H1 (cell line): ENCODE results near the gene GCNA. TPM values are rescaled to one million over a fixed set of nuclear protein-coding genes. Genes with fewer than 3 reads are reported as not detected.

Experiments
- TEAD4 ChIP-seq: IDR thresholded peaks from 2 replicates; pipeline ENCODE4 v1.6.1; 2012; ENCODE audit warnings: low read depth, low read length, inconsistent platforms, mixed read lengths
- polyA plus RNA-seq, 7 experiments: library from polyadenylated mRNA; depleted of rRNA in 3 of 7; stranded (reverse) in 5 of 7; unstranded in 2 of 7; fragments of >200 nt in 5 of 7; fragments of 200-250 nt in 2 of 7; gene quantifications; 1 replicate in 5 of 7; 2 replicates in 1 of 7; 4 replicates in 1 of 7; pipeline versions ENCODE4 v1.2.1 to v1.2.3, GENCODE V29; 2011 to 2013; ENCODE audit warnings: missing spikeins in 2 of 7, mixed read lengths in 2 of 7
- total RNA-seq: library from RNA; stranded (reverse); fragmentation: NEBNext Ultra II Directional; extraction: Animal tissue kit (Norgen Biotek cat#: 25700); gene quantifications from 2 replicates; pipeline ENCODE4 v1.2.1, GENCODE V29; 2021
- TF ChIP-seq, protein P1 (sequence below): fragments of 300-600 bp; sonication (generic); IDR thresholded peaks from 2 replicates; pipeline ENCODE4 v1.7.1; 2012; ENCODE audit warnings: low read length, moderate library complexity, mild to moderate bottlenecking, inconsistent platforms; ENCODE audit not compliant: insufficient replicate concordance
- TF ChIP-seq, protein P2 (sequence below): IDR thresholded peaks from 2 replicates; pipeline ENCODE4 v1.6.1; 2012; ENCODE audit warnings: inconsistent platforms
- TF ChIP-seq, protein P3 (sequence below), 3 experiments: IDR thresholded peaks; 1 replicate in 2 of 3; 2 replicates in 1 of 3; pipeline versions ENCODE4 v1.5.1 to v1.6.1; 2011; ENCODE audit warnings: low read length in 3 of 3, mild to moderate bottlenecking in 3 of 3, inconsistent platforms in 2 of 3, low read depth in 1 of 3, moderate library complexity in 1 of 3; ENCODE audit not compliant: insufficient read depth in 1 of 3; ENCODE audit errors: control extremely low read depth in 1 of 3

GCNA gene
- total and polyA plus RNA-seq, 2 of the 8 experiments (the other 6 are each of a cell fraction or from before 2014, with no cell fraction given): 0.41 to 0.95 TPM

DNA sequence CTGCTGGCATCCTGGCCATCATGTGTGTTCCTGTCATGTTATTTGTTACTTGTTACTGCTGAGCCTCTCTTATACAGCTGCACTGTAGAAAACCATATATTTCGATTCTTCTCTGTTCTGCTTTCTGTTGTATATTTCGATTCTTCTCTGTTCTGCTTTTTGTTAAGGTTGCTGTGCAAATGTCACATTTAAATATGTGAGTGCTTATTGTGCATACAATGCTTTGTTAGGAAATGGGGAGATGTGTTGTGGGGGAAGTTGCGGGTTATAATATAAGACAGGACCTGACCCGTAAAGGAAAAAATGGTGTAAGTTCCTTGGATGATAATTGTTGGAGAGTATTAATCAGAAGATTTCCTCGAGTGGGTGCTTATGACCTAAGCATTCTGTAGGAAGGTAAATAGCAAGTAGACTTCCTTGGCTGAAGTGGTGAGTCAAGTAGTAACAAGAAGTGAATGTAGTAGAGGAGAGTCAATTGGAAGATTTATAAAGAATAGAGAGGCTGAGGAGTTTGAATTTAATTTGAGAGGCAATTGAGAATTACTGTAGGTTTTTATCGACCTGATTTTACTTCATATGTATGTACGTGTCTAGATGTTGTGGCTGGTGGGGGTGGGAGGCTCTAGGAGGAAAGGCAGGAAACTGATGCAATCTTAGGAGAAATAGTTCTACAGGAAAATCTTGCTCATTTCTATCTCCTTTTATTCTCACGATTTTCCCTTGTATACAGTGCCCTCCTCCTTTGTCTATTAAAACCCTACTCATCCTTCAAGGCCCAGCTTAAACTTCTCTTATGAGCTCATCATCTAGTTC lies 36.8 kb upstream of the GCNA start (continued):
- TF ChIP-seq, protein P1, sequence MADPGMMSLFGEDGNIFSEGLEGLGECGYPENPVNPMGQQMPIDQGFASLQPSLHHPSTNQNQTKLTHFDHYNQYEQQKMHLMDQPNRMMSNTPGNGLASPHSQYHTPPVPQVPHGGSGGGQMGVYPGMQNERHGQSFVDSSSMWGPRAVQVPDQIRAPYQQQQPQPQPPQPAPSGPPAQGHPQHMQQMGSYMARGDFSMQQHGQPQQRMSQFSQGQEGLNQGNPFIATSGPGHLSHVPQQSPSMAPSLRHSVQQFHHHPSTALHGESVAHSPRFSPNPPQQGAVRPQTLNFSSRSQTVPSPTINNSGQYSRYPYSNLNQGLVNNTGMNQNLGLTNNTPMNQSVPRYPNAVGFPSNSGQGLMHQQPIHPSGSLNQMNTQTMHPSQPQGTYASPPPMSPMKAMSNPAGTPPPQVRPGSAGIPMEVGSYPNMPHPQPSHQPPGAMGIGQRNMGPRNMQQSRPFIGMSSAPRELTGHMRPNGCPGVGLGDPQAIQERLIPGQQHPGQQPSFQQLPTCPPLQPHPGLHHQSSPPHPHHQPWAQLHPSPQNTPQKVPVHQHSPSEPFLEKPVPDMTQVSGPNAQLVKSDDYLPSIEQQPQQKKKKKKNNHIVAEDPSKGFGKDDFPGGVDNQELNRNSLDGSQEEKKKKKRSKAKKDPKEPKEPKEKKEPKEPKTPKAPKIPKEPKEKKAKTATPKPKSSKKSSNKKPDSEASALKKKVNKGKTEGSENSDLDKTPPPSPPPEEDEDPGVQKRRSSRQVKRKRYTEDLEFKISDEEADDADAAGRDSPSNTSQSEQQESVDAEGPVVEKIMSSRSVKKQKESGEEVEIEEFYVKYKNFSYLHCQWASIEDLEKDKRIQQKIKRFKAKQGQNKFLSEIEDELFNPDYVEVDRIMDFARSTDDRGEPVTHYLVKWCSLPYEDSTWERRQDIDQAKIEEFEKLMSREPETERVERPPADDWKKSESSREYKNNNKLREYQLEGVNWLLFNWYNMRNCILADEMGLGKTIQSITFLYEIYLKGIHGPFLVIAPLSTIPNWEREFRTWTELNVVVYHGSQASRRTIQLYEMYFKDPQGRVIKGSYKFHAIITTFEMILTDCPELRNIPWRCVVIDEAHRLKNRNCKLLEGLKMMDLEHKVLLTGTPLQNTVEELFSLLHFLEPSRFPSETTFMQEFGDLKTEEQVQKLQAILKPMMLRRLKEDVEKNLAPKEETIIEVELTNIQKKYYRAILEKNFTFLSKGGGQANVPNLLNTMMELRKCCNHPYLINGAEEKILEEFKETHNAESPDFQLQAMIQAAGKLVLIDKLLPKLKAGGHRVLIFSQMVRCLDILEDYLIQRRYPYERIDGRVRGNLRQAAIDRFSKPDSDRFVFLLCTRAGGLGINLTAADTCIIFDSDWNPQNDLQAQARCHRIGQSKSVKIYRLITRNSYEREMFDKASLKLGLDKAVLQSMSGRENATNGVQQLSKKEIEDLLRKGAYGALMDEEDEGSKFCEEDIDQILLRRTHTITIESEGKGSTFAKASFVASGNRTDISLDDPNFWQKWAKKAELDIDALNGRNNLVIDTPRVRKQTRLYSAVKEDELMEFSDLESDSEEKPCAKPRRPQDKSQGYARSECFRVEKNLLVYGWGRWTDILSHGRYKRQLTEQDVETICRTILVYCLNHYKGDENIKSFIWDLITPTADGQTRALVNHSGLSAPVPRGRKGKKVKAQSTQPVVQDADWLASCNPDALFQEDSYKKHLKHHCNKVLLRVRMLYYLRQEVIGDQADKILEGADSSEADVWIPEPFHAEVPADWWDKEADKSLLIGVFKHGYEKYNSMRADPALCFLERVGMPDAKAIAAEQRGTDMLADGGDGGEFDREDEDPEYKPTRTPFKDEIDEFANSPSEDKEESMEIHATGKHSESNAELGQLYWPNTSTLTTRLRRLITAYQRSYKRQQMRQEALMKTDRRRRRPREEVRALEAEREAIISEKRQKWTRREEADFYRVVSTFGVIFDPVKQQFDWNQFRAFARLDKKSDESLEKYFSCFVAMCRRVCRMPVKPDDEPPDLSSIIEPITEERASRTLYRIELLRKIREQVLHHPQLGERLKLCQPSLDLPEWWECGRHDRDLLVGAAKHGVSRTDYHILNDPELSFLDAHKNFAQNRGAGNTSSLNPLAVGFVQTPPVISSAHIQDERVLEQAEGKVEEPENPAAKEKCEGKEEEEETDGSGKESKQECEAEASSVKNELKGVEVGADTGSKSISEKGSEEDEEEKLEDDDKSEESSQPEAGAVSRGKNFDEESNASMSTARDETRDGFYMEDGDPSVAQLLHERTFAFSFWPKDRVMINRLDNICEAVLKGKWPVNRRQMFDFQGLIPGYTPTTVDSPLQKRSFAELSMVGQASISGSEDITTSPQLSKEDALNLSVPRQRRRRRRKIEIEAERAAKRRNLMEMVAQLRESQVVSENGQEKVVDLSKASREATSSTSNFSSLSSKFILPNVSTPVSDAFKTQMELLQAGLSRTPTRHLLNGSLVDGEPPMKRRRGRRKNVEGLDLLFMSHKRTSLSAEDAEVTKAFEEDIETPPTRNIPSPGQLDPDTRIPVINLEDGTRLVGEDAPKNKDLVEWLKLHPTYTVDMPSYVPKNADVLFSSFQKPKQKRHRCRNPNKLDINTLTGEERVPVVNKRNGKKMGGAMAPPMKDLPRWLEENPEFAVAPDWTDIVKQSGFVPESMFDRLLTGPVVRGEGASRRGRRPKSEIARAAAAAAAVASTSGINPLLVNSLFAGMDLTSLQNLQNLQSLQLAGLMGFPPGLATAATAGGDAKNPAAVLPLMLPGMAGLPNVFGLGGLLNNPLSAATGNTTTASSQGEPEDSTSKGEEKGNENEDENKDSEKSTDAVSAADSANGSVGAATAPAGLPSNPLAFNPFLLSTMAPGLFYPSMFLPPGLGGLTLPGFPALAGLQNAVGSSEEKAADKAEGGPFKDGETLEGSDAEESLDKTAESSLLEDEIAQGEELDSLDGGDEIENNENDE: no peak
- TF ChIP-seq, protein P2, sequence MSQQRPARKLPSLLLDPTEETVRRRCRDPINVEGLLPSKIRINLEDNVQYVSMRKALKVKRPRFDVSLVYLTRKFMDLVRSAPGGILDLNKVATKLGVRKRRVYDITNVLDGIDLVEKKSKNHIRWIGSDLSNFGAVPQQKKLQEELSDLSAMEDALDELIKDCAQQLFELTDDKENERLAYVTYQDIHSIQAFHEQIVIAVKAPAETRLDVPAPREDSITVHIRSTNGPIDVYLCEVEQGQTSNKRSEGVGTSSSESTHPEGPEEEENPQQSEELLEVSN: no peak
- no peak for TF ChIP-seq TEAD4
- TF ChIP-seq, protein P3, sequence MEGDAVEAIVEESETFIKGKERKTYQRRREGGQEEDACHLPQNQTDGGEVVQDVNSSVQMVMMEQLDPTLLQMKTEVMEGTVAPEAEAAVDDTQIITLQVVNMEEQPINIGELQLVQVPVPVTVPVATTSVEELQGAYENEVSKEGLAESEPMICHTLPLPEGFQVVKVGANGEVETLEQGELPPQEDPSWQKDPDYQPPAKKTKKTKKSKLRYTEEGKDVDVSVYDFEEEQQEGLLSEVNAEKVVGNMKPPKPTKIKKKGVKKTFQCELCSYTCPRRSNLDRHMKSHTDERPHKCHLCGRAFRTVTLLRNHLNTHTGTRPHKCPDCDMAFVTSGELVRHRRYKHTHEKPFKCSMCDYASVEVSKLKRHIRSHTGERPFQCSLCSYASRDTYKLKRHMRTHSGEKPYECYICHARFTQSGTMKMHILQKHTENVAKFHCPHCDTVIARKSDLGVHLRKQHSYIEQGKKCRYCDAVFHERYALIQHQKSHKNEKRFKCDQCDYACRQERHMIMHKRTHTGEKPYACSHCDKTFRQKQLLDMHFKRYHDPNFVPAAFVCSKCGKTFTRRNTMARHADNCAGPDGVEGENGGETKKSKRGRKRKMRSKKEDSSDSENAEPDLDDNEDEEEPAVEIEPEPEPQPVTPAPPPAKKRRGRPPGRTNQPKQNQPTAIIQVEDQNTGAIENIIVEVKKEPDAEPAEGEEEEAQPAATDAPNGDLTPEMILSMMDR (IDR thresholded peaks at IDR 0.05; ENCODE audit: control extremely low read depth in 1 of 3, insufficient read depth in 1 of 3, low read depth in 1 of 3, low read length in 3 of 3): no peak
